Measurements from ENCODE around the gene EXT2. TPM values are rescaled to one million over a fixed set of nuclear protein-coding genes. Genes with fewer than 3 reads are reported as not detected.

Gene EXT2
- total and polyA plus RNA-seq, 2 of the 13 experiments (the other 11 are each of a cell fraction or from before 2014, with no cell fraction given): 61.5 to 68.7 TPM

- TF ChIP-seq ZNF609 (CRISPR knock-in tag; IDR thresholded peaks at IDR 0.05; ENCODE audit: borderline replicate concordance): no peak
- TF ChIP-seq TOE1 (CRISPR knock-in tag; IDR thresholded peaks at IDR 0.05): no peak
- TF ChIP-seq TBX2 (CRISPR knock-in tag; IDR thresholded peaks at IDR 0.05; ENCODE audit: borderline replicate concordance): no peak
- no peak for TF ChIP-seq TGIF2 (CRISPR knock-in tag; IDR thresholded peaks at IDR 0.05)
- TF ChIP-seq RFX3 (CRISPR knock-in tag; IDR thresholded peaks at IDR 0.05): no peak
- TF ChIP-seq, protein P1, sequence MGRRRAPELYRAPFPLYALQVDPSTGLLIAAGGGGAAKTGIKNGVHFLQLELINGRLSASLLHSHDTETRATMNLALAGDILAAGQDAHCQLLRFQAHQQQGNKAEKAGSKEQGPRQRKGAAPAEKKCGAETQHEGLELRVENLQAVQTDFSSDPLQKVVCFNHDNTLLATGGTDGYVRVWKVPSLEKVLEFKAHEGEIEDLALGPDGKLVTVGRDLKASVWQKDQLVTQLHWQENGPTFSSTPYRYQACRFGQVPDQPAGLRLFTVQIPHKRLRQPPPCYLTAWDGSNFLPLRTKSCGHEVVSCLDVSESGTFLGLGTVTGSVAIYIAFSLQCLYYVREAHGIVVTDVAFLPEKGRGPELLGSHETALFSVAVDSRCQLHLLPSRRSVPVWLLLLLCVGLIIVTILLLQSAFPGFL (CRISPR knock-in tag; IDR thresholded peaks at IDR 0.05): no peak
- no peak for TF ChIP-seq PHB2 (IDR thresholded peaks at IDR 0.05; ENCODE audit: partially characterized antibody)
- no peak for TF ChIP-seq HDAC1 (CRISPR knock-in tag; IDR thresholded peaks at IDR 0.05)
- TF ChIP-seq, protein P2, sequence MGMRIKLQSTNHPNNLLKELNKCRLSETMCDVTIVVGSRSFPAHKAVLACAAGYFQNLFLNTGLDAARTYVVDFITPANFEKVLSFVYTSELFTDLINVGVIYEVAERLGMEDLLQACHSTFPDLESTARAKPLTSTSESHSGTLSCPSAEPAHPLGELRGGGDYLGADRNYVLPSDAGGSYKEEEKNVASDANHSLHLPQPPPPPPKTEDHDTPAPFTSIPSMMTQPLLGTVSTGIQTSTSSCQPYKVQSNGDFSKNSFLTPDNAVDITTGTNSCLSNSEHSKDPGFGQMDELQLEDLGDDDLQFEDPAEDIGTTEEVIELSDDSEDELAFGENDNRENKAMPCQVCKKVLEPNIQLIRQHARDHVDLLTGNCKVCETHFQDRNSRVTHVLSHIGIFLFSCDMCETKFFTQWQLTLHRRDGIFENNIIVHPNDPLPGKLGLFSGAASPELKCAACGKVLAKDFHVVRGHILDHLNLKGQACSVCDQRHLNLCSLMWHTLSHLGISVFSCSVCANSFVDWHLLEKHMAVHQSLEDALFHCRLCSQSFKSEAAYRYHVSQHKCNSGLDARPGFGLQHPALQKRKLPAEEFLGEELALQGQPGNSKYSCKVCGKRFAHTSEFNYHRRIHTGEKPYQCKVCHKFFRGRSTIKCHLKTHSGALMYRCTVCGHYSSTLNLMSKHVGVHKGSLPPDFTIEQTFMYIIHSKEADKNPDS (CRISPR knock-in tag; IDR thresholded peaks at IDR 0.05): no peak
- no peak for TF ChIP-seq NCOA2 (CRISPR knock-in tag; IDR thresholded peaks at IDR 0.05)
- TF ChIP-seq ZNF335 (CRISPR knock-in tag; IDR thresholded peaks at IDR 0.05): no peak
- TF ChIP-seq PHF21A (CRISPR knock-in tag; IDR thresholded peaks at IDR 0.05): no peak
- TF ChIP-seq RBM22 (optimal IDR thresholded peaks at IDR 0.05; ENCODE audit: low read length): no peak
These were observed 131.5 kb downstream of the EXT2 start (continued) for GRCh38 chr11:44226945-44227344.
